Pons (tissue), 1 donor: ENCODE results near the gene CLDN25.
A peak's percentile ranks its signal among the peaks of the same experiment; 100 is the strongest.

Source experiments
- DNase-seq: peaks from one replicate; pipeline ENCODE4 v3.0.0-alpha.2; 2016; ENCODE audit warnings: low spot score

Gene CLDN25

DNA sequence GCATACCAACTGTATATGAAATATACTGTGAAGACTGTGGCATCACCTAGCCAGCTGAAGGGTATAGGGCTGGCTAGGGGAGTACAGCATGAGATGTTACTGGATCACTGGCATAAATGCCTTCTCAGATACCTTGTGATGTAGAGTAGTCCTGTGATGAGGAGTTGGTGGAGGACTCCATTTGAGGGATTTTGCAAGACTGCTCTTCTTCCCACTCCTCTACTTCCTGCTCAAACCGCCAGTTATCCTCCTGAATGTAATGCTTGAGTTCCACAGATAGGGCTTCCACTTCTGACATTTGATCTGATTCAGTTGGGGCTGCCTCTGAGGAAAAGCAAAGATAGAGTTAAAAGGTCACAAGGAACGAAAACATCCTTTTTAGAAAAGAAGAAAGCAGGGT, 29.3 kb downstream of the CLDN25 start:
- DNase-seq = no peak

DNA sequence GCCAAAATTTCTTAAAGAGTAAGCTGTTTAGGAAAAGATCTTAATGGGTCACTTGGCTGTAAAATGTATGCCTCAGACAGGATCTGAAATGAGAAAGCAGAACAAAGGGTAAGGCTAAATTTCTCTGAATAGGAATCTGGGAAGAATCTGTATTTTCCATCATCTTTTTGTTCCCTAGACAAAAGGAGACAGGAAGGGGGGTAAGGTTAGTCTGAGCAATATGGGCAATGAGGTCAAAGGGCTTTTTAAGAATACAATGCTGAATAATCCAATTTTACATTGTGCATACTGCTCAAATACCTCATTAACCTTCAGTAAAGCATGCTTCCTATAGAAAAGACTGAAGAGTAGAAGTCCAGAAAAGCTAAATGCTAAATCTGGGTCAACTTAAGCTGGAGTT, 34.6 kb downstream of the CLDN25 start:
- DNase-seq = no peak

DNA sequence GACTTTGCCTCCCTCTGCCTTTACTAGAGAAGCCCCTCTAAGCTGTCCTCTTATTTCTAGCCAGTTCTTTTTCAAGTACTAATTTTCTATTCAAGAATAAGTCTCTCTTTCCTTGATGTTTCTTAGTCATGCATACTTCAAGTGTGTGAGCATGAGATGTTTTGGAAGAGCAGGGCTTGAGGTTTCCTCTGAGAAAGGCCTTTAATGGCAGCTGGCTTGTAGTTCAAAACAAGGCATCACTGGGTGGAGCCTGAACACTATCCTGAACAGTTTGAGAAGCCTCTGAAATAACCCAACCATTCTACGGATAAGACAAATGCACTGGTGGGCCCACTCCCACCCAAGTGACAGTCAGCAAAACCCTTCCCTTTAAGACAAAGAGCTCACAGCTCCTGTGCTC, 37.6 kb downstream of the CLDN25 start:
- DNase-seq = no peak

DNA sequence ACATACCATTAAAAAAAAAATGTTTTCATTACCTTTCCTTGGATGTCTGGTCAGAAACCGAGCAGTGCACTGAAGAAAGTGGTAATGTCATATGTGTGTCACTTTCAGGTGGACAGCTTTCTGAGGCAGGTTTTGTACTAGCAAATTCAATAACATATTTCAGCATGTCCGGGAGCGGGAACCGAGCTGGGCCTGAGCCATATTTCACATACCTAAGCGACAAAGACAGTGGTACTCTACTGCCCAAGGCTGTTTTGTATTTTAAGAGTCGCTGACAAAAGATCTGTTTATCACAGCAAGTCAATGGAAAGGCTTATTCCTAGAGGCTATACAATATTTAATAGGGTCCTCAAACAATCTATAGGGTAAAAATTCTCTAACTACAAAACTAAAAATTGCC, 38.0 kb downstream of the CLDN25 start:
- DNase-seq = no peak

DNA sequence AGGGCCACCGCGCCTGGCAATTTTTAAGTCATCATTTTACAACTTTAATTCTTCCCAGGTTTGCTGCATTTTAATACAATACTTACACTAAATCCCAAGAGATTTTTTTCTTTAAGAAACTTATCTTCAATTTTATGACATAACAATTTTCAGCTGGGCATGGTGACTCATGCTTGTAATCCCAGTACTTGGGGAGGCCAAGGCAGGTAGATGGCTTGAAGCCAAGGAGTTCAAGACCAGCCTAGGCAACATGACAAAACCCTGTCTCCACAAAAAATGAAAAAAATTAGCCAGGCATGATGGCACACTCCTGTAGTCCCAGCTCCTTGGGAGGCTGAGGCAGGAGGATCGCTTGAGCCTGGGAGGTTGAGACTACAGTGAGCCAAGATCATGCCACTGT, 38.8 kb downstream of the CLDN25 start:
- no peak for DNase-seq

DNA sequence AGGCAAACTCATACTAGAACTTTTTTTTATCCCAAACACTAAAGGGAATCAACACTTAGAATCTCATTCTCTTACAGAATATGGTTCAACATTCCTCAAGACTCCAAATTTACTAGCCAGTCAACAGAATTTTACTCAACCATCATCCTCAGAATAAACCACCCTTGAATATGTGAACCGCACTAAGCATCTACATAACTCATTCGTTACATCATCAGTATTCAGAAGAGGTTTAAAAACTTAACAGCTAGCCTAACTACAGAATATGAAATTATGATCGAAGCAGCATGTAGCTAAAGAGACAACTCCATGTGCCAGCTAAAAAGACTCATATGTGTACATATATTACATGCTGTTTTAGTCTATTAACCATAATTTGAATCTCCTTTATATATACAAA, 47.9 kb downstream of the CLDN25 start:
- no peak for DNase-seq

DNA sequence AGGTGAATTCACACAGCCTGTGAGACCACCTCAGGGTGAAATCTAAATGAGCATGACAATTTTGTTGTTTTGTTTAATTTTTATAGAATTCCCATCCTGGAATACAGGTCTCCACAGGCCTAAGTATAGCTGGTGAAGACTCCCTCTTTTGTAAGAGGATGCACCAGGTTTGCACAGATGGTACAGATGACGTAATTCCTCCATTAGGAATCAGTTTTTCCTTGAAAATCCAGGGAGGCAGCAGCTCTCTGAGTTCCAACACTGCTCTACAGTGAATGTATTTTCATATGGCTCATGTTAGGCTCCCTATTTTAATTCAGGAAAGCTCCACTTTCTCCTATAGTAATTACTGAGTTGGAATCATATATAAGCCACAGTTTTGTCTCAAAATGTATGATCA, 48.6 kb downstream of the CLDN25 start:
- DNase-seq = peak; percentile 14

DNA sequence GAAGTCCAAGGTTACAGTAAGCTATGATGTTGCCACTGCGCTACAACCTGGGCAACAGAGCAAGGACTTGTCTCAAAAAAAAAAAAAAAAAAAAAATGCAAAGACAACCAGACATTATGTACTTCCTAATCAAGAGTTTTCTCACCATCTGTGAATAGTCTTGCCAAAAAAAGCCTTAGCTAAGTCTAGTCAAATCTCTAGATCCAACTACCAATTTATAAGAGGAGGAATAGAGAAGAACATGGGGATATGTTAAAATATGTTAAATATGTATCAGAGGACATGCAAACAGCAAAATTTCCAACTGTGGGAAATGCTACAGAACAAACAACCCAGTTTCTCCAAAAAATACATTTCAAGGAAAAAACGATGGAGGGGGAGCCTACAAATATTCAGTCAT, 50.2 kb downstream of the CLDN25 start:
- DNase-seq = no peak
